OCI-LY3 (cell line): Measurements from ENCODE around the gene CRISP2.

Experiments
- CTCF ChIP-seq: fragments of 200-600, 300-600 bp; sonication (generic); IDR thresholded peaks from 2 replicates; pipeline ENCODE4 v1.5.1; 2014; ENCODE audit warnings: antibody characterized with exemption, low read length, low read depth
- EZH2phosphoT487 ChIP-seq: fragments of 200-600 bp; shearing (Covaris generic); IDR thresholded peaks from 2 replicates; pipeline ENCODE4 v1.6.1; 2018; ENCODE audit warnings: antibody characterized with exemption, mixed run types, low read depth

- TF ChIP-seq CTCF (no peak), EZH2phosphoT487 (no peak)
These were observed 63.4 kb downstream of the CRISP2 start for GRCh38 chr6:49649988-49650387.
